Spinal cord (tissue), 10 donors: ENCODE data around the gene KRT12. TPM values are rescaled to one million over a fixed set of nuclear protein-coding genes. Genes with fewer than 3 reads are reported as not detected.

ENCODE experiments used
- DNase-seq, 6 donors: peaks; one replicate each; pipeline versions ENCODE4 v3.0.0 to v3.0.0-alpha.2; 2013 to 2015; ENCODE audit warnings: low spot score in 6 of 6, low read depth in 4 of 6
- H3K27ac ChIP-seq: one replicate; pipeline ENCODE4 v1.5.1; 2013; ENCODE audit warnings: low read depth, low read length, control low read depth
- H3K27me3 ChIP-seq: one replicate; pipeline ENCODE4 v1.6.1; 2013; ENCODE audit warnings: low read length; ENCODE audit not compliant: control insufficient read depth, insufficient read depth
- H3K36me3 ChIP-seq: one replicate; pipeline ENCODE4 v1.6.1; 2013; ENCODE audit warnings: low read length; ENCODE audit not compliant: control insufficient read depth, insufficient read depth
- H3K4me1 ChIP-seq: one replicate; pipeline ENCODE4 v1.6.1; 2013; ENCODE audit warnings: low read length; ENCODE audit not compliant: control insufficient read depth, insufficient read depth
- H3K4me3 ChIP-seq: one replicate; pipeline ENCODE4 v1.5.1; 2013; ENCODE audit warnings: low read depth, low read length, control low read depth
- H3K9me3 ChIP-seq: one replicate; pipeline ENCODE4 v1.6.1; 2013; ENCODE audit warnings: low read length; ENCODE audit not compliant: control insufficient read depth, insufficient read depth
- WGBS: methylation state at CpG from one replicate; pipeline ENCODE4 v1.1.5; 2013; ENCODE audit warnings: missing lambda C conversion rate; ENCODE audit not compliant: insufficient coverage; 5-methylcytosine and 5-hydroxymethylcytosine counted together
- polyA plus RNA-seq, 2 donors: library from polyadenylated mRNA; unstranded; fragments of 120-200 nt; gene quantifications; one replicate each; pipeline ENCODE4 v1.2.1, GENCODE V29; 2013; ENCODE audit not compliant: insufficient read length in 2 of 2
- total RNA-seq, 2 donors: library from RNA; depleted of rRNA in 1 of 2; stranded (reverse); fragments of 120-200 nt in 1 of 2; fragments of >200 nt in 1 of 2; gene quantifications; one replicate each; pipeline versions ENCODE4 v1.2.3 to v1.2.4, GENCODE V29; 2013 to 2014
- donor health status: healthy.

The KRT12 gene
- total and polyA plus RNA-seq, 4 donors: 0.40 TPM; not detected in 3

DNA sequence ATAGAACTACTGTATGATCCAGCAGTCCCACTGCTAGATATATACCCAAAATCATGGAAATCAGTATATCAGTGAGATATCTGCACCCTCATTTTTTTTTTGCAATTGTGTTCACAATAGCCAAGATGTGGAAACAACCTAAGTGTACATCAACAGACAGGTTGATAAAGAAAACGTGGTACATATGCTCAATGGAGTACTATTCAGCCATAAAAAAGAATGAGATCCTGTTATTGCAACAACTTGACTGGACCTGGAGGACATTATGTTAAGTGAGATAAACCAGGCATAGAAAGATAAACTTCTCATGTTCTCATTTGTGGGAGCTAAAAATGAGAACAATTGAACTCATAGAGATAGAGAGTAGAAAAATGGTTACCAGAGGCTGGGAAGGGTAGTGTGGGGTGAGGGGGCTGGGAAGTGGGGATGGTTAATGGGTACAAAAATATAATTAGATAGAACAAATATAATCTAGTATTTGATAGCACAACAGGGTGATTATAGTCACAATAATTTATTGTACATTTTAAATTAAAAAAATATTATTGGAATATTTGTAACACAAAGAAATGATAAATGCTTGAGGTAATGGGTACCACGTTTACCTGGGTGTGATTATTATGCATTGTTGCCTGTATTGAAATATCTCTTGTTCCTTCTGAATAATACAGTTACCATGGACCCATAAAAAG lies 36.8 kb downstream of the KRT12 start:
- no CpG with 5 or more reads among the region's 2 CpGs for WGBS

DNA sequence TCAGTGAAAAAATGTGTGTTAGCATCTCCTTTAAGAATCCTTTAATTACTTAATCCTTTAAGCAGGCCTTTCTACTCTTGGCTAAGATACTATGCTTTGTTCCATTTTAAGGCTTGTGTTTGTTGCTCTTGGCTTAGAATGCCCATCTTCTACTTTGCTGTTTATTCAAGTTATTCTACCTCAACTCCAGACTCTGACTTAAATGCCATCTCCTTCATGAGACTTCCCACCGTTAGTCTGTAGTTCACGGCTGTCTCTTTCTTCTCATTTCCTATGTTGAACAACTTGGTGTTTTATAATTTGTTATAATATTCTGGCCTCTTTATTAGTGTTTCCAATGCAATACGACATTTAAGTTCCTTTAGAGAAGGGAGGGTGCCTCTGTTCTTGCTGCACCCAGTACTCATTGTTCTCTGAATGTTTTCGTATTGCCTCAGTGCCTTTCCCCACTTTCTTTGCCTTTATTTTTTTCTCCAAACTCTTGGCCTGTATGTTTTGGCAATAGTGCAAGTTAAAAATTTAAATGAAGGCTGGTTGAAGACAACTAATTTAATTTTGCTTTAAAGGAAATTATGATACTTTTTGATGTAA lies 38.5 kb downstream of the KRT12 start:
- Histone ChIP-seq H3K4me1 (no peaks in the 10 kb centered on the region), H3K4me3 (no peak overlapping the region), H3K27ac (peak overlapping the region; percentile 69), H3K9me3 (no peaks in the 10 kb centered on the region), H3K27me3 (no peaks in the 10 kb centered on the region), H3K36me3 (no peaks in the 10 kb centered on the region)
- WGBS: no CpG with 5 or more reads among the region's 4 CpGs
- DNase-seq: peak in 1 of 6 donors; percentile 32

More for the DNA sequence above, 36.8 kb downstream of the KRT12 start:
- DNase-seq: no peak
- Histone ChIP-seq H3K27me3 (no peaks in the 10 kb centered on the region), H3K4me3 (no peak overlapping the region), H3K9me3 (no peaks in the 10 kb centered on the region), H3K4me1 (no peaks in the 10 kb centered on the region), H3K27ac (no peak overlapping the region), H3K36me3 (peaks cover 5% of the 10 kb centered on the region)

DNA sequence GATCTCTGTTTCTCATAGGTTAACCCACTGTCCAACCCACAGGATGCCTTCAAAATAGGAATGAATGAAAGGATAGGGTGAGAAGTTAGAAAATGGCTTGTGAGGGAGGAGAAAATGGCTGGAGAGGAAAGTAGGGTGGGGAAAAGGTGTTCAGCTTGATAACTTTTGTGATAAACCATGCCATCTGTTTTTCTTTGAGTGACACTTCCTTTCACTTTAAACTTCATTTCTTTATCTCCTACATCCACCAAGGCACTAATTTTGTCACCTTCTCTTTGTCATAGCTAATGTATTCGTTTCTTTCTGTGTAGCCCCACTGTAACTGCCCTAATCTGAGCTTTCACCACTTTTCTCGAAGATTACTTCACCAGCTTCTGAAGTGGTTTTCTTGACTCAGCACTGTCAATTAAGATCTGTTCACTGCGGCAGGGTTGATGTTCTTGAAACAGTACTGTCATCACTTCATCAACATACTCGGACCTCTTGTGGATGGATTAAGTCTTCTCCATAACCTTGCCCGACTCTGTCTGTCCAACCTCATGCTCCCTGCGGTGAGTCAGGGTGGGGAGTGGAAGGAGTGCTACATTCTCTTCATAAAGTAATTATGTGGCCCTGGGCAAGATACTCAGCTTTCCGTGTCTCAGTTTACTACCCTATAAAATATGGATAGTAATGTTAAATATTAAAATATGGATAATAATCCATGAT lies 39.1 kb downstream of the KRT12 start:
- Histone ChIP-seq H3K27me3 (no peaks in the 10 kb centered on the region), H3K27ac (peak overlapping the region; percentile 69), H3K4me1 (no peaks in the 10 kb centered on the region), H3K4me3 (no peak overlapping the region), H3K9me3 (no peaks in the 10 kb centered on the region), H3K36me3 (no peaks in the 10 kb centered on the region)
- DNase-seq: peak in 1 of 6 donors; percentile 26
- WGBS: 91% methylated on average over 2 of the region's 7 CpGs

DNA sequence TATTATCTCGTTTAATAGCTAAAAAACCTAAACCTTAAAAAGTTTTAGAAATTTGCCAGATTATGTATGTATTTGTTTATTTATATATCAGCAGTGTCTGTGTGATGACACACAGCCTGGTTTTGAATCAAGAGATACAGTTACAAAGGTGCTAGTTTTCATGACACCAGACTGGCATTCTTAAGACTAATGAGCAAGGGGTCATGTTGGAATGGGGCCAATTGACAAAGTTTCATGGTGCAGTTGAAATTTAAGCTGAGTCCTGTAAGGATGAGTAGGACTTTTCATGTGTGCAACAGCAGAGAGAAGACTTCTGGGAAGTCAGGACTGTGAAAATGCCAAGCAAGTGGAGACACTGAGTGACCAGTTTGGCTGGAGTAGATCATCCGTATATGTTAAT lies 41.4 kb downstream of the KRT12 start:
- Histone ChIP-seq H3K36me3 (peaks cover 6% of the 10 kb centered on the region), H3K27me3 (no peaks in the 10 kb centered on the region), H3K27ac (no peak overlapping the region), H3K9me3 (no peaks in the 10 kb centered on the region), H3K4me3 (no peak overlapping the region), H3K4me1 (no peaks in the 10 kb centered on the region)
- DNase-seq: no peak
- no CpG with 5 or more reads among the region's 2 CpGs for WGBS

DNA sequence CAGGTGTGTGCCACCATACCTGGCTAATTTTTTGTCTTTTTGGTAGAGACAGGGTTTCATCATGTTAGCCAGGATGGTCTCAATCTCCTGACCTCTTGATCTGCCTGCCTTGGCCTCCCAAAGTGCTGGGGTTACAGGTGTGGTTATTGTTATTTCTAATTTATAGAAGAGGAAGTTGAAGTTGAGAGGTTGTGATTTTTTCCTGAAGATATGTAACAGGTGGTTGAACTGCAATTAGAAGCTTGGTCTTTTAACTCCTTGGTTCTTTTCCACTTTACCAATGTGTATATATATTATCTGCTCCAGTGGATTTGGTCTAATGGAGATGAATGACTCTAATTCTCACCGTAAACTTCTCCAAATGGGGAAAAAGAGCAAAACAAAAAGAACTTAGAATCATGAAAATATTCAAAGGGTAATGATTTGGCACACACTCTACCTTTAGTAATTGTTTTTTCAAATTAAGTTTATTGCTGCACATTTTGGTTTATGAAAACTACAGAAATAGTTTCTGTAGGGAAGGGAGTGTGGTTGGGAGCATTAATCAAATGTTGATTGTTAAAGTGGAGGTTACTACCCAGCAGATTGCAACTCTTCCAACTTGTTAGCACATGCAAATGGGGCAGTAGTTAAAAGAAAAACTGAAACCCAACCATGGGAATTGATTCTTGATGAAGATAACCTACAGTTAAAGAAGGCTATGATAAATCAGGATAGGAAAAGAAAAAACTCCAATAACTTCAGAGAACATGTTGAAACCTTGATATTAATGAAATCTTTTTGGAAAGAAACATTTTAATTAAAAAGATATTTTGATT lies 42.8 kb downstream of the KRT12 start:
- Histone ChIP-seq H3K4me1 (no peaks in the 10 kb centered on the region), H3K27ac (no peak overlapping the region), H3K4me3 (no peak overlapping the region), H3K36me3 (peaks cover 6% of the 10 kb centered on the region), H3K27me3 (no peaks in the 10 kb centered on the region), H3K9me3 (no peaks in the 10 kb centered on the region)
- DNase-seq: no peak
- no CpG with 5 or more reads among the region's 1 CpG for WGBS

DNA sequence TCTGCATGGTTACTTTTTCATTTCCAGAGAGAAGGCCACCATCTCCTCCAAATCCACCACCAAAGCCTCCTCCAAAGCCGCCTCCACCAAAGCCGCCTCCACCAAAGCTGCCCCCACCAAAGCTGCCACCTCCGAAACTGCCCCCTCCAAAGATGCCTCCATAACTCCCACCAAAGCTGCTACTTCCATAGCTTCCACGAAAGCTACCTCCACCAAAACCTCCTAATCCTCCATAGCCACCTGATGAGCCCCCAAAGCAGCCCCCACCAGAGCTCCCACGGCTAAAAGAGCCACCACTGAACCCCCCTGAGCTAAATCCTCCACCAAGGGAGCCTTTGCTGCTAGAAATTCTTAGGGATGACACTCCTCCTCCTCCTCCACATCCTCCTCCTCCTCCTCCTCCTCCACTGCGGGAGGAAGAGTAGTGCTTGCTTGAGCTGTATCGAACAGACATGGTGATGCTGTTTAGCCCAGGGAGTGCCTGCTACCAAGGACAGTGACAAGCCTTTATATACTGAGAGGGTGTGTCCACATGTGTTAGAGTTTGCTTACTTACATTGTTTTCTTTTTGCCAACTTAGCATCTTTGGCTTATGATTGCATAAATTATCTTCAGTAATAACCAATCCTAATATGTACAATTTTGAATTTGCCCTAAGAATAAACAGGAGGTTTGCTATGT lies 44.8 kb downstream of the KRT12 start, which contains the start of gene KRT10:
KRT10 (minus strand) TSS at position 483 of the 681 bp plus-strand sequence; CDS start at position 454, 29 bp downstream.
- no peak within 1 kb of the TSS for H3K4me3 ChIP-seq
- H3K9me3 ChIP-seq: no peaks in the 10 kb centered on the region
- no peak within 1 kb of the TSS for H3K27ac ChIP-seq
- H3K36me3 ChIP-seq: peaks cover 6% of the 10 kb centered on the region
- no peak for DNase-seq
- no peaks in the 10 kb centered on the region for H3K27me3 ChIP-seq
- no peaks in the 10 kb centered on the region for H3K4me1 ChIP-seq
- WGBS: 94% methylated on average over 5 of the region's 7 CpGs

DNA sequence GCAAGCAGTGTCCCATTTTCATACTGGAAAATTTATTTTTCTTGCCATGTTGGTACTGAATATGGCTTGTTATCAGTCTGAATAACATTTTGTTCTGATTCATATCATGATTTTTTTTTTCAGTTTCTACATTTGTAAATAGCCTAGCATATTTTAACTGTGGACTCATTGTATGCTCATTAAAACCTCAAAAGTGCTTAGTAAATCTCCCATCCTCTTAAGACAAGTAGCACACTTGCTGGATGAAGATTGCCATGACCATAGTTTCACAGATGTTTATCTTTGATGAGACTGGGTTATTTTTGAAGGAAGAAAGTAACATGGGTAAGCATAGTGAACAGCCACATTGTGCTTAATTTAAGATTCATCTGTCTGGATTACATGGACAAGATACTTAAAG lies 45.5 kb downstream of the KRT12 start:
- Histone ChIP-seq H3K4me3 (no peak overlapping the region), H3K27me3 (no peaks in the 10 kb centered on the region), H3K36me3 (peaks cover 6% of the 10 kb centered on the region), H3K27ac (no peak overlapping the region), H3K9me3 (no peaks in the 10 kb centered on the region), H3K4me1 (no peaks in the 10 kb centered on the region)
- no peak for DNase-seq

DNA sequence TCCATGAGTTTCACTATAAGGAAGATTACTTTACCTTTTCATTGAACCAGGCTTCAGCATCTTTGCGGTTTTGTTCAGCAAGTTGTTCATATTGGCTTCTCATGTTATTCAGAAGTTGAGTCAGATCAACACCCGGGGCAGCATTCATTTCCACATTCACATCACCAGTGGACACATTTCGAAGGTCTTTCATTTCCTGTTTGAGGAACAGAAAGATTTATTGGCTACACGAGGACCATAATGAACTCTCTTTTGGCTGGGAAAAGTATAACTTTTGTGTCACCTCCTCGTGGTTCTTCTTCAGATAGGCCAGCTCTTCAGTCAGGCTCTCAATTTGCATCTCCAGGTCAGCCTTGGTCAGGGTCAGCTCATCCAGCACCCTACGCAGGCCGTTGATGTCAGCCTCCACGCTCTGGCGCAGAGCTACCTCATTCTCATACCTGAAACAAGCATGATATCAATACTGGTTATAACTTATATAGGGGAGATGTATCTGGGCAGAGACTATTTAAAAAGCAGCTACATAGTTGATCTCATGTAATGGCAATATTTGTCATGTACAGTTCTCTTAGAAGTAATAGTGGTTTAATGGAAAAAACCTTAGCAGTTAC lies 46.7 kb downstream of the KRT12 start:
- 72% methylated on average over 2 of the region's 9 CpGs for WGBS
- no peaks in the 10 kb centered on the region for H3K4me1 ChIP-seq
- no peaks in the 10 kb centered on the region for H3K9me3 ChIP-seq
- no peak overlapping the region for H3K27ac ChIP-seq
- no peak for DNase-seq
- peaks cover 6% of the 10 kb centered on the region for H3K36me3 ChIP-seq
- no peak overlapping the region for H3K4me3 ChIP-seq
- no peaks in the 10 kb centered on the region for H3K27me3 ChIP-seq
